B cell (primary cell): ENCODE results near the gene NFASC. TPM values are rescaled to one million over a fixed set of nuclear protein-coding genes. Genes with fewer than 3 reads are reported as not detected.

Experiments
- ATAC-seq: fragments of 200-7000 bp; cut with Tn5 transposase; one replicate; pipeline ENCODE4 v1.10.0; 2021; ENCODE audit warnings: low read depth, mild to moderate bottlenecking, moderate number of reproducible peaks, moderate library complexity
- CTCF ChIA-PET: fragments of 350-600 bp; sonication (Branson Sonifier 250); formaldehyde crosslinking; loops from one replicate; lab custom pipeline; 2021; ENCODE audit warnings: antibody characterized with exemption, inconsistent platforms; lab: Charles Lee
- POLR2A ChIA-PET: fragments of 350-600 bp; sonication (Branson Sonifier 250); formaldehyde crosslinking; loops from one replicate; lab custom pipeline; 2021; ENCODE audit warnings: antibody characterized with exemption; lab: Charles Lee
- DNase-seq: peaks from one replicate; pipeline ENCODE4 v3.0.0; 2013
- H2AFZ ChIP-seq: 2 replicates; pipeline ENCODE4 v1.6.1; 2012; ENCODE audit warnings: mild to moderate bottlenecking, low read depth, low read length; ENCODE audit not compliant: insufficient read depth, poor library complexity, severe bottlenecking
- H3K27ac ChIP-seq, 2 donors: 1 replicate in 1 of 2; 2 replicates in 1 of 2; pipeline ENCODE4 v1.5.1; 2012 to 2013; ENCODE audit warnings: low read length in 2 of 2, mild to moderate bottlenecking in 2 of 2, moderate library complexity in 1 of 2
- H3K27me3 ChIP-seq, 4 experiments: fragments of 200-600 bp in 1 of 4; sonication (generic) in 1 of 4; replicated peaks in 1 of 4; 1 replicate in 2 of 4; 2 replicates in 2 of 4; pipeline versions ENCODE4 v1.6.1 to v1.7.0; 2013 to 2016; ENCODE audit warnings: low read length in 3 of 4, mild to moderate bottlenecking in 2 of 4, mixed read lengths in 1 of 4, moderate library complexity in 1 of 4; ENCODE audit not compliant: insufficient read depth in 4 of 4, control insufficient read depth in 3 of 4; ENCODE audit errors: control extremely low read depth in 1 of 4
- H3K36me3 ChIP-seq, 2 experiments: replicated peaks in 1 of 2; 1 replicate in 1 of 2; 2 replicates in 1 of 2; pipeline versions ENCODE4 v1.6.1 to v1.7.1; 2013; ENCODE audit warnings: low read length in 1 of 2; ENCODE audit not compliant: insufficient read depth in 2 of 2, control insufficient read depth in 1 of 2; ENCODE audit errors: control extremely low read depth in 1 of 2, extremely low read depth in 1 of 2
- H3K4me1 ChIP-seq, 2 donors: fragments of 200-600 bp in 1 of 2; sonication (generic) in 1 of 2; 1 replicate in 1 of 2; 2 replicates in 1 of 2; pipeline versions ENCODE4 v1.5.1 to v1.6.1; 2013 to 2017; ENCODE audit warnings: low read length in 2 of 2; ENCODE audit not compliant: control insufficient read depth in 2 of 2, insufficient read depth in 2 of 2
- H3K4me2 ChIP-seq: replicated peaks from 2 replicates; pipeline ENCODE3; 2012; ENCODE audit warnings: mild to moderate bottlenecking, low read depth, low read length; ENCODE audit not compliant: poor library complexity, severe bottlenecking
- H3K4me3 ChIP-seq, 5 experiments: fragments of 200-600 bp in 1 of 5; sonication (generic) in 1 of 5; 1 replicate in 3 of 5; 2 replicates in 2 of 5; pipeline versions ENCODE4 v1.5.1 to v1.7.0; 2011 to 2016; ENCODE audit warnings: low read length in 4 of 5, mild to moderate bottlenecking in 4 of 5, low read depth in 2 of 5, control low read depth in 1 of 5, moderate library complexity in 1 of 5; ENCODE audit not compliant: insufficient read depth in 1 of 5; ENCODE audit errors: control extremely low read depth in 1 of 5, extremely low read depth in 1 of 5
- H3K79me2 ChIP-seq: fragments of 200-600 bp; sonication (generic); one replicate; pipeline ENCODE4 v1.6.0; 2016; ENCODE audit warnings: low read length; ENCODE audit not compliant: control insufficient read depth, insufficient read depth
- H3K9ac ChIP-seq: fragments of 200-600 bp; sonication (generic); 2 replicates; pipeline ENCODE4 v1.6.1; 2017; ENCODE audit warnings: mild to moderate bottlenecking, low read length, moderate library complexity
- H3K9me3 ChIP-seq, 3 donors: one replicate each; pipeline versions ENCODE4 v1.6.1 to v1.7.1; 2013; ENCODE audit warnings: low read length in 2 of 3; ENCODE audit not compliant: control insufficient read depth in 2 of 3, insufficient read depth in 1 of 3; ENCODE audit errors: control extremely low read depth in 1 of 3
- H4K20me1 ChIP-seq: 2 replicates; pipeline ENCODE4 v1.6.0; 2012; ENCODE audit warnings: mild to moderate bottlenecking, low read length; ENCODE audit not compliant: insufficient read depth, control insufficient read depth, poor library complexity, severe bottlenecking
- H3K27ac Mint-ChIP-seq: one replicate; pipeline ENCODE4 v1.8.0; 2021; ENCODE audit warnings: mixed read lengths
- H3K27me3 Mint-ChIP-seq: one replicate; pipeline ENCODE4 v1.8.0; 2021; ENCODE audit warnings: mixed read lengths
- H3K4me1 Mint-ChIP-seq: one replicate; pipeline ENCODE4 v1.8.0; 2021; ENCODE audit warnings: mixed read lengths
- H3K4me3 Mint-ChIP-seq: one replicate; pipeline ENCODE4 v1.8.0; 2021; ENCODE audit warnings: mixed read lengths
- H3K9me3 Mint-ChIP-seq: one replicate; pipeline ENCODE4 v1.8.0; 2022; ENCODE audit warnings: mixed read lengths; ENCODE audit not compliant: insufficient read depth
- EZH2 ChIP-seq: IDR thresholded peaks from 2 replicates; pipeline ENCODE4 v1.6.1; 2012; ENCODE audit warnings: borderline replicate concordance, low read depth, mild to moderate bottlenecking, moderate library complexity, low read length; ENCODE audit not compliant: insufficient read depth, poor library complexity, severe bottlenecking
- WGBS: methylation state at CpG from one replicate; pipeline ENCODE4 v1.1.5; 2013; ENCODE audit warnings: missing lambda C conversion rate; ENCODE audit not compliant: insufficient coverage; 5-methylcytosine and 5-hydroxymethylcytosine counted together
- intact Hi-C: fragments of 100-400 bp; cut with micrococcal nuclease; formaldehyde crosslinking; loops from one replicate; pipeline ENCODE4 v1.10.0; 2022
- polyA plus RNA-seq: library from polyadenylated mRNA; depleted of rRNA; stranded (reverse); fragments of >200 nt; gene quantifications from 2 replicates; pipeline ENCODE4 v1.2.3, GENCODE V29; 2012
- total RNA-seq, 2 donors: library from RNA; stranded (reverse); fragments of 120-200 nt in 1 of 2; gene quantifications; 1 replicate in 1 of 2; 2 replicates in 1 of 2; pipeline versions ENCODE4 v1.2.3 to v1.2.4, GENCODE V29; 2013 to 2022
- TF ChIP-seq, protein P1 (sequence below): fragments of 200-600 bp; IDR thresholded peaks from one replicate; pipeline ENCODE4 v1.8.0; 2022; ENCODE audit warnings: antibody characterized with exemption, mild to moderate bottlenecking

NFASC gene
- total and polyA plus RNA-seq, 2 donors (not counting 1 experiment from before 2014, with no cell fraction given): 0.06 to 0.39 TPM

DNA sequence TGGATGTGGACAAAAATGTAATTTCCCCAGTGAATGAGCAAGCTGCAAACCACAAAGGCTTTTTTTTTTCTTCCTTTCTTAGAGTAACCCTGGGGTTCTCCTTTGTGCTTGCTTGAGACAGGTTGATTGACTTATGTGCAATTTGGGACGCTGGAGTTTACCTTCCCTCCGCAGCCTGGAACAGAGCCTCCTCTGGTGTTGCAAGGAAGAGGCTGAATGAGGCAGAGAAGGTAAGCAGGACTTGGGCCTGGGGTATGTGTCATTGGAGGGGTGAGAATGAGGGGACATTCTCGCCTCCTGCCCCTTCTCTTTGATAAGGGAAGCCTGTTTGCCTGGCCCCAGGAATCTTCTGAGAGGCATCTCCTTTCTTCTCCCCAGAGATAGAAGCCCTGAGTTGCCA, 49.8 kb downstream of the NFASC start:
- Histone ChIP-seq H2AFZ (no peak overlapping the region), H3K27me3 (peaks cover 0 to 7% (median 2%) of the 10 kb centered on the region in 4 experiments), H3K9me3 (no peaks in the 10 kb centered on the region), H4K20me1 (no peaks in the 10 kb centered on the region), H3K36me3 (no peaks in the 10 kb centered on the region), H3K4me2 (no peak overlapping the region), H3K4me3 (no peak overlapping the region), H3K79me2 (no peaks in the 10 kb centered on the region), H3K27ac (no peak overlapping the region), H3K9ac (no peak overlapping the region), H3K4me1 (no peaks in the 10 kb centered on the region)
- POLR2A ChIA-PET: no interaction called here
- TF ChIP-seq, protein P1, sequence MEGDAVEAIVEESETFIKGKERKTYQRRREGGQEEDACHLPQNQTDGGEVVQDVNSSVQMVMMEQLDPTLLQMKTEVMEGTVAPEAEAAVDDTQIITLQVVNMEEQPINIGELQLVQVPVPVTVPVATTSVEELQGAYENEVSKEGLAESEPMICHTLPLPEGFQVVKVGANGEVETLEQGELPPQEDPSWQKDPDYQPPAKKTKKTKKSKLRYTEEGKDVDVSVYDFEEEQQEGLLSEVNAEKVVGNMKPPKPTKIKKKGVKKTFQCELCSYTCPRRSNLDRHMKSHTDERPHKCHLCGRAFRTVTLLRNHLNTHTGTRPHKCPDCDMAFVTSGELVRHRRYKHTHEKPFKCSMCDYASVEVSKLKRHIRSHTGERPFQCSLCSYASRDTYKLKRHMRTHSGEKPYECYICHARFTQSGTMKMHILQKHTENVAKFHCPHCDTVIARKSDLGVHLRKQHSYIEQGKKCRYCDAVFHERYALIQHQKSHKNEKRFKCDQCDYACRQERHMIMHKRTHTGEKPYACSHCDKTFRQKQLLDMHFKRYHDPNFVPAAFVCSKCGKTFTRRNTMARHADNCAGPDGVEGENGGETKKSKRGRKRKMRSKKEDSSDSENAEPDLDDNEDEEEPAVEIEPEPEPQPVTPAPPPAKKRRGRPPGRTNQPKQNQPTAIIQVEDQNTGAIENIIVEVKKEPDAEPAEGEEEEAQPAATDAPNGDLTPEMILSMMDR: no peak
- no peak for TF ChIP-seq EZH2
- peaks cover 27% of the 10 kb centered on the region for H3K27me3 Mint-ChIP-seq
- H3K4me1 Mint-ChIP-seq: no peaks in the 10 kb centered on the region
- CTCF ChIA-PET: no interaction called here
- WGBS: 32% methylated on average over 2 of the region's 3 CpGs
- H3K27ac Mint-ChIP-seq: no peak overlapping the region
- ATAC-seq (no peak), DNase-seq (no peak)
- no peaks in the 10 kb centered on the region for H3K9me3 Mint-ChIP-seq
- no peak overlapping the region for H3K4me3 Mint-ChIP-seq
- intact Hi-C loops: no loop called here

DNA sequence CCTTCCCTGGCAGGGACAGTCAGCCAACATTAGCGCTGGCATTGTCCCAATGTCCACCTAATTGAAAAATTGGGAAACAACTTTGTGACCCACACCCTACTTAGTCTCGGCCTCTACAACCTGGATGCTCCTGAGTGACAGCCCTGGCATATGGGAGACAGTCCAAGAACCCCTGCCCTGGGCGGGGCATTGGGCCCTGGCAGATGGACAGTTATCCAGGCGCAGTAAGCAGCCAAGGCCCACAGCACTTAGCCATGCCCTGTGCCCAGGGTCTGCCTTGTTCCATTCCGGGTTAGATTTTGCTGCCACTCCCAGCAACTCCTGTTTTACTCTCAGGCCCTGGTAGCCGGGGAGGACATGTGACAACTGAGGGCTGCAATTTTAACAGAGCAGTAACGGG, 50.3 kb downstream of the NFASC start:
- Histone ChIP-seq H3K9me3 (no peaks in the 10 kb centered on the region), H3K27me3 (peaks cover 0 to 7% (median 2%) of the 10 kb centered on the region in 4 experiments), H2AFZ (no peak overlapping the region), H3K4me2 (no peak overlapping the region), H3K4me3 (no peak overlapping the region), H3K36me3 (no peaks in the 10 kb centered on the region), H4K20me1 (no peaks in the 10 kb centered on the region), H3K9ac (no peak overlapping the region), H3K79me2 (no peaks in the 10 kb centered on the region), H3K4me1 (no peaks in the 10 kb centered on the region), H3K27ac (no peak overlapping the region)
- no peak for TF ChIP-seq EZH2
- TF ChIP-seq, protein P1: no peak
- Mint-ChIP-seq H3K27ac (no peak overlapping the region), H3K4me1 (no peaks in the 10 kb centered on the region), H3K27me3 (peaks cover 29% of the 10 kb centered on the region), H3K9me3 (no peaks in the 10 kb centered on the region), H3K4me3 (no peak overlapping the region)
- intact Hi-C loops: no loop called here
- WGBS: 96% methylated on average over 7 of the region's 7 CpGs
- ChIA-PET POLR2A (no interaction called here), CTCF (no interaction called here)
- ATAC-seq (no peak), DNase-seq (no peak)
